Body of pancreas (tissue), 4 donors: ENCODE measurements around the gene TPCN2.

Source experiments
- POLR2A ChIP-seq, 3 donors: fragments of 450-650 bp; IDR thresholded peaks; one replicate each; pipeline ENCODE4 v1.6.1; 2016; ENCODE audit warnings: antibody characterized with exemption in 3 of 3, mild to moderate bottlenecking in 2 of 3
- TF ChIP-seq, protein P1 (sequence below), 7 experiments: fragments of 450-650 bp in 4 of 7; fragments of 200-600 bp in 3 of 7; sonication (generic) in 3 of 7; IDR thresholded peaks; one replicate each; pipeline ENCODE4 v1.5.1; 2016 to 2019; ENCODE audit warnings: antibody characterized with exemption in 7 of 7

DNA sequence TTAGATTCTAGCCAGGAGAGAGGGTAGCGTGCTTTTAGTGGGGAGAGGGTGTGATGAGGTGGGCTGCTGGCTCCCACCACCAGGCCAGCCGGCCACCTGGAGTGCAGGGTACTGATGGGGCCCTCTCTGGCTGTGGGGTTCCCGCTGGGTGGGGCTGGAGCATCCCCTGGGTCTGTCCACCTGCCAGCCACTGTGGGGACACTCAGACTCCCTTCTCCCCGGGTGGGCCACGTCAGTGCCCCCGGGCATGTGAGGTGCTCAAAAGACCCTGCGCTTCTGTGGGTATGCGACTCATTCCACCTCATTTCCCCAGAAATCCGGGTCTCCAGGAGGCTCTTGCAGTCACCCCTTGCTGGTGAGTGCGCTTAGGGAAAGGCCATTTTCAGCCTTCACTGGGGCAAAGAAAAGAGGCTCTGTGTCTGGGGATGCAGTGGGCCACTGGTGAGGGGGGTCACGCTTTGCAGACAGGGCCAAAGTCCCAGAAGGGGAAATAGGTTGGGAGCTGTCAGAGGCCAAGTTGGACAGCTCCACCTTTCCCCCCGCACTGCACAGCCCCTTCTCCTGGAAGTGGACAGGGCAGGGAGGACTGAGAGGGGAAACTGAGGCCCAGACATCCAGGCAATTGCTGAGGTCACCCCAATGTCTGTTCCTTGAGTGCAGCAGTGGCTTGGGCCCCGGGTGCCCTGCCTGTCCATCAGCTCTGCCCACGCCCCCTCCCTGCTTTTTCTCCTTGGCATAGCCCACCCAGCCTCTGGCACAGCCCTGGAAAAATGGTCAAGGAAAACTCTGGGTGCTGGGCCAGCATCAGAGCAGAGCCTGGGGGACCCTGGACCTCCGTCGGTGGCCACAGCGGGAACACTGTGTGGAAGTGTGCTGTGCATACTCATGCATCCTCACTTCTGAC, 53.3 kb downstream of the TPCN2 start:
- TF ChIP-seq, protein P1, sequence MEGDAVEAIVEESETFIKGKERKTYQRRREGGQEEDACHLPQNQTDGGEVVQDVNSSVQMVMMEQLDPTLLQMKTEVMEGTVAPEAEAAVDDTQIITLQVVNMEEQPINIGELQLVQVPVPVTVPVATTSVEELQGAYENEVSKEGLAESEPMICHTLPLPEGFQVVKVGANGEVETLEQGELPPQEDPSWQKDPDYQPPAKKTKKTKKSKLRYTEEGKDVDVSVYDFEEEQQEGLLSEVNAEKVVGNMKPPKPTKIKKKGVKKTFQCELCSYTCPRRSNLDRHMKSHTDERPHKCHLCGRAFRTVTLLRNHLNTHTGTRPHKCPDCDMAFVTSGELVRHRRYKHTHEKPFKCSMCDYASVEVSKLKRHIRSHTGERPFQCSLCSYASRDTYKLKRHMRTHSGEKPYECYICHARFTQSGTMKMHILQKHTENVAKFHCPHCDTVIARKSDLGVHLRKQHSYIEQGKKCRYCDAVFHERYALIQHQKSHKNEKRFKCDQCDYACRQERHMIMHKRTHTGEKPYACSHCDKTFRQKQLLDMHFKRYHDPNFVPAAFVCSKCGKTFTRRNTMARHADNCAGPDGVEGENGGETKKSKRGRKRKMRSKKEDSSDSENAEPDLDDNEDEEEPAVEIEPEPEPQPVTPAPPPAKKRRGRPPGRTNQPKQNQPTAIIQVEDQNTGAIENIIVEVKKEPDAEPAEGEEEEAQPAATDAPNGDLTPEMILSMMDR (IDR thresholded peaks at IDR 0.05) = no peak
- TF ChIP-seq POLR2A (IDR thresholded peaks at IDR 0.05) = no peak
